HL-60 (cell line): ENCODE data around the gene SYN1.

Experiments
- DNase-seq, 2 experiments: peaks; one replicate each; pipeline ENCODE4 v3.0.0-alpha.2; 2010 to 2020; ENCODE audit warnings: low read depth in 1 of 2, low spot score in 1 of 2
- H3K27ac ChIP-seq: fragments of 250-450 bp; sonication (Bioruptor Pico); replicated peaks from 2 replicates; pipeline ENCODE4 v1.5.1; 2020; ENCODE audit warnings: mild to moderate bottlenecking, moderate library complexity
- H3K27me3 ChIP-seq: fragments of 250-450 bp; sonication (Bioruptor Pico); 2 replicates; pipeline ENCODE4 v1.5.1; 2021; ENCODE audit warnings: mild to moderate bottlenecking, moderate library complexity; ENCODE audit not compliant: insufficient read depth, poor library complexity, severe bottlenecking
- H3K4me3 ChIP-seq: replicated peaks from 2 replicates; pipeline ENCODE4 v1.5.1; 2011; ENCODE audit warnings: mild to moderate bottlenecking, control low read depth, low read length; ENCODE audit not compliant: insufficient read depth
- GABPA ChIP-seq: IDR thresholded peaks from 2 replicates; pipeline ENCODE4 v1.6.1; 2012; ENCODE audit warnings: low read depth
- POLR2AphosphoS5 ChIP-seq: IDR thresholded peaks from 2 replicates; pipeline ENCODE4 v1.6.1; 2012; ENCODE audit warnings: low read depth
- SPI1 ChIP-seq: IDR thresholded peaks from 2 replicates; pipeline ENCODE4 v1.6.1; 2012; ENCODE audit warnings: low read depth, mild to moderate bottlenecking, borderline replicate concordance
- TF ChIP-seq, protein P1 (sequence below): IDR thresholded peaks from 2 replicates; pipeline ENCODE4 v1.6.1; 2012; ENCODE audit warnings: low read depth; ENCODE audit not compliant: insufficient replicate concordance
- TF ChIP-seq, protein P2 (sequence below): IDR thresholded peaks from one replicate; pipeline ENCODE4 v1.5.1; 2011; ENCODE audit warnings: low read length, control low read depth, inconsistent platforms; ENCODE audit not compliant: insufficient read depth

SYN1 gene

DNA sequence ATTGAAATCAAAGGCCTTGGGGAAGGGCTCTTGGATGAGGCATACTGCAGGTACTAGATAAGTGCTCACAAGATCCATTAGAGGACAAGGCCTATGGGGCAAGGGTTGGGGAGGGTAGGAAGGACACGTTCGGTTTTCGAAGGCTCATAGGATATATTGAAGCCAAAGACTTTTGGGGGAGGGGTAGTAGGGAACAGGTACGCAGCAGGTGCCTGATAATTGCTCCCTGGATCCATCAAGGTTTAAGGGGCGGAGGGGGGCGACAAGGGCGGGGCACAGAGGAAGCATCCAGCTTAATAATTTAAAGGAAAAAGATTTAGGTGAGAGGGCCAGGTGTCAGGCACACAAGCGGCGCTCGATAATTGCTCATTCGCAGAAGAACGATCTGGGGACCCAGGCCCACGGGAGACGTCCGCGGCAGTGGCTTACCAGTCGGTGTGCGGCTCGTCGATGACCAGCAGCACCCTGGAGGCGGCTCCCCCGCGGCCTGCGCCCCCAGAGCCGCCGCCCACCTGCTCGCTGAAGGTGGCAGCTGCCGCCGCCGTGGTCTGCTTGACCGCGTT lies 653 bp downstream of the SYN1 start:
- DNase-seq: no peak
- H3K27ac ChIP-seq: no peak overlapping the region
- H3K27me3 ChIP-seq: no peaks in the 10 kb centered on the region
- H3K4me3 ChIP-seq: no peak overlapping the region
- TF ChIP-seq, protein P1, sequence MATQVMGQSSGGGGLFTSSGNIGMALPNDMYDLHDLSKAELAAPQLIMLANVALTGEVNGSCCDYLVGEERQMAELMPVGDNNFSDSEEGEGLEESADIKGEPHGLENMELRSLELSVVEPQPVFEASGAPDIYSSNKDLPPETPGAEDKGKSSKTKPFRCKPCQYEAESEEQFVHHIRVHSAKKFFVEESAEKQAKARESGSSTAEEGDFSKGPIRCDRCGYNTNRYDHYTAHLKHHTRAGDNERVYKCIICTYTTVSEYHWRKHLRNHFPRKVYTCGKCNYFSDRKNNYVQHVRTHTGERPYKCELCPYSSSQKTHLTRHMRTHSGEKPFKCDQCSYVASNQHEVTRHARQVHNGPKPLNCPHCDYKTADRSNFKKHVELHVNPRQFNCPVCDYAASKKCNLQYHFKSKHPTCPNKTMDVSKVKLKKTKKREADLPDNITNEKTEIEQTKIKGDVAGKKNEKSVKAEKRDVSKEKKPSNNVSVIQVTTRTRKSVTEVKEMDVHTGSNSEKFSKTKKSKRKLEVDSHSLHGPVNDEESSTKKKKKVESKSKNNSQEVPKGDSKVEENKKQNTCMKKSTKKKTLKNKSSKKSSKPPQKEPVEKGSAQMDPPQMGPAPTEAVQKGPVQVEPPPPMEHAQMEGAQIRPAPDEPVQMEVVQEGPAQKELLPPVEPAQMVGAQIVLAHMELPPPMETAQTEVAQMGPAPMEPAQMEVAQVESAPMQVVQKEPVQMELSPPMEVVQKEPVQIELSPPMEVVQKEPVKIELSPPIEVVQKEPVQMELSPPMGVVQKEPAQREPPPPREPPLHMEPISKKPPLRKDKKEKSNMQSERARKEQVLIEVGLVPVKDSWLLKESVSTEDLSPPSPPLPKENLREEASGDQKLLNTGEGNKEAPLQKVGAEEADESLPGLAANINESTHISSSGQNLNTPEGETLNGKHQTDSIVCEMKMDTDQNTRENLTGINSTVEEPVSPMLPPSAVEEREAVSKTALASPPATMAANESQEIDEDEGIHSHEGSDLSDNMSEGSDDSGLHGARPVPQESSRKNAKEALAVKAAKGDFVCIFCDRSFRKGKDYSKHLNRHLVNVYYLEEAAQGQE: peak; percentile 58
- no peak for TF ChIP-seq GABPA

DNA sequence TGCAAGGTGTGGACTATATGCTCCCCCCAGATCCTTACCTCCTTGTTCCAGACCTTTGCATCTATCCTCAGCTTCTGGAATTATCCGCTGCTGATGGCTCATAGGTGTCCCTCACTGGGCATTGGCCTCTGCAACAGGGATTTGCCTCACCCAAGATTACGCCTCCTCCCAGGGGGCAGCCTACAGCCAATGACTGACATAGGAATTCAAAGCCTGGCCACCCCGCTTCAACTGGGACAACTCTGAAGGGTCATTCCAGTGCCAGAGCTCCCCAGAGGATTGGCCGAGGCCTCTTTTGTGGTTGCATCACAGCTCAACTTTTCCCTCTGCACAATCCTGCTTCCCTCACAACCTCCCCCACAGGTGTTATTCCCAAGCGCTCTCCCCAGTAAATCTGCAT lies 5.0 kb downstream of the SYN1 start:
- H3K27ac ChIP-seq: no peak overlapping the region
- DNase-seq: no peak
- no peak overlapping the region for H3K4me3 ChIP-seq
- H3K27me3 ChIP-seq: no peaks in the 10 kb centered on the region
- TF ChIP-seq, protein P1: no peak
- TF ChIP-seq SPI1 (no peak), GABPA (no peak), POLR2AphosphoS5 (no peak)
- TF ChIP-seq, protein P2, sequence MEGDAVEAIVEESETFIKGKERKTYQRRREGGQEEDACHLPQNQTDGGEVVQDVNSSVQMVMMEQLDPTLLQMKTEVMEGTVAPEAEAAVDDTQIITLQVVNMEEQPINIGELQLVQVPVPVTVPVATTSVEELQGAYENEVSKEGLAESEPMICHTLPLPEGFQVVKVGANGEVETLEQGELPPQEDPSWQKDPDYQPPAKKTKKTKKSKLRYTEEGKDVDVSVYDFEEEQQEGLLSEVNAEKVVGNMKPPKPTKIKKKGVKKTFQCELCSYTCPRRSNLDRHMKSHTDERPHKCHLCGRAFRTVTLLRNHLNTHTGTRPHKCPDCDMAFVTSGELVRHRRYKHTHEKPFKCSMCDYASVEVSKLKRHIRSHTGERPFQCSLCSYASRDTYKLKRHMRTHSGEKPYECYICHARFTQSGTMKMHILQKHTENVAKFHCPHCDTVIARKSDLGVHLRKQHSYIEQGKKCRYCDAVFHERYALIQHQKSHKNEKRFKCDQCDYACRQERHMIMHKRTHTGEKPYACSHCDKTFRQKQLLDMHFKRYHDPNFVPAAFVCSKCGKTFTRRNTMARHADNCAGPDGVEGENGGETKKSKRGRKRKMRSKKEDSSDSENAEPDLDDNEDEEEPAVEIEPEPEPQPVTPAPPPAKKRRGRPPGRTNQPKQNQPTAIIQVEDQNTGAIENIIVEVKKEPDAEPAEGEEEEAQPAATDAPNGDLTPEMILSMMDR: no peak

DNA sequence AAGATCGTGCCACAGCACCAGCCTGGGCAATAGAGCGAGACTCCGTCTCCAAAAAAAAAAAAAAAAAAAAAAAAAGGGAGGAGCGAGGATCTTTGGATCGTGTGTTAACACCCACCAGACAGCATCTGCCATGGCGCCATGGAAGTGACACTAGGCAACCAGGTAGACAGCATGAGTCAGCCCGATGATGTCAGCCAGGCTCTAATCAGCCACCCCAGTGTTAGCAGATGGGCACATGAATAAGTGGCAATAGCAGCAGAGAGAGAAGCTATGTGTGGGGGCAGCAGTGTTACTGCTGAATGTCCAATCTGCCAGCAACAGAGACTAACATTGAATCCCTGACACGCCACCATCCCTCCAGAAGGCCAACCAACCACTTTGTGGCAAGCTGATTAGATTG lies 6.6 kb downstream of the SYN1 start:
- no peak for DNase-seq
- TF ChIP-seq SPI1 (no peak), POLR2AphosphoS5 (no peak), GABPA (no peak)
- TF ChIP-seq, protein P2: no peak
- TF ChIP-seq, protein P1: no peak
- Histone ChIP-seq H3K4me3 (no peak overlapping the region), H3K27ac (no peak overlapping the region), H3K27me3 (no peaks in the 10 kb centered on the region)

DNA sequence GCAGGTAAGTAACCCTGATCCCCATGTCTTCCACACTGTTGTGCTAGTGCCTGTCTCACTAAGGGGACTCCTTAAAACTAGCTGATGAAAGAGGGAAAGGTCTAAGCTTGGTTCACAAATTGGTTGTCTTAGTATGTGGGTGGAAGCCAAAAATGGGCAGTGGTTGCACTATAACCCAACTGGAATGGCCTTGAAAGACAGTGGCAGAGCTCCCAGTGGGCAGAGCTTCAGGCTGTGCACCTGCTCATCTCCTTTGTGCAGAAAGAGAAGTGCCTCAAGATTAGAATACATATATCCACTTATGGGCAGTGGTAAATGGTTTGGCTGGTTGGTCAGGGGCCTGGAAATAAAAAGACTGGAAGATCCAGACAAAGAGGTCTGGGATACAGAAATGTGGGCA lies 7.2 kb downstream of the SYN1 start:
- DNase-seq: no peak
- no peaks in the 10 kb centered on the region for H3K27me3 ChIP-seq
- H3K4me3 ChIP-seq: no peak overlapping the region
- no peak overlapping the region for H3K27ac ChIP-seq
- TF ChIP-seq SPI1 (no peak), POLR2AphosphoS5 (no peak), GABPA (no peak)
- TF ChIP-seq, protein P1: no peak
- TF ChIP-seq, protein P2: no peak
